ENCODE data around the gene HOMER3.
A peak's percentile ranks its signal among the peaks of the same experiment; 100 is the strongest.

HOMER3 gene

DNA sequence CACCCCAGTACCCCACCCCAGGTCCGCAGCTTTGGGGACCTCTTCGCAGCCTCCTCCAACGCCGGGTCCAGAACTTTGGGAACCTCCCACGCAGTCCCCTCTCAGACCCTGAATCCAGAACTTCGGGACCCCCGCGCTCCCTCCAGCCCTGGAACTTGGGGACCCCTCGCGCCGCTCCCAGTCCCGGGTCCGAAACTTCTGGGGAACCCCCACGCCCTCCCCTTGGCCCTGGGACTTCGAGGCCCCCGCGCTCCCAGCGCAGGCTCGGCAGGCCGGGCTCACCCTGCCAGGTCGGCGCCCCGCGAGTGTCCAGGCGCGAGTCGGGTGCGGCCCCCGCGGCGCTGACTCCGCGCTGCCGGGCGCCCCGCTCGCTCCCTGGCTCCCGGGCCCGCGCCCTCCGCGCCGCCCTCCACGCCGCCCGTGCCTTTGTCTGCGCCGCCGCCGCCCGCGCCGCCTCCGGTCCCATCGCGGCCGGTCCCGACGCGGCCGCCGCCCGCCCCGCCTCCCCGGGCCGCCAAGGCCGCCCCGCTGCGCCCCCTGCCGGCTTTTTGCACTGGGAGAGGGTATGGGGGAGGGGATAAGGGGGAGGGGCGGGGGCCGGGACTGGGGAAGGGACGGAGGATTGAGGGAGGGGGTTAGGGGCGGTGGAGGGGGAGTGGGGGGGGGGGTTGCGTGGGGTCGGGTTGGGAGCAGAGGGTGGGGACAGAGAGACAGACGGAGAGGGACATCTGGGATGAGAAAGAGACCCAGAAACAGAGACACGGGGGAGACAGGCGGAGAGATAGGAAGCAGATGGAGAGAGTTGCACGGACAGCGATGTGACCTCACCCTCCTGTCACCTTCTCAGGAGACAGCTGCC, at the start of gene HOMER3:
Gene HOMER3 (minus strand): TSS at position 449 of the 859 bp plus-strand sequence. CDS start 2,235 bp downstream, outside the sequence.
- DNase-seq = peak; percentile 78

DNA sequence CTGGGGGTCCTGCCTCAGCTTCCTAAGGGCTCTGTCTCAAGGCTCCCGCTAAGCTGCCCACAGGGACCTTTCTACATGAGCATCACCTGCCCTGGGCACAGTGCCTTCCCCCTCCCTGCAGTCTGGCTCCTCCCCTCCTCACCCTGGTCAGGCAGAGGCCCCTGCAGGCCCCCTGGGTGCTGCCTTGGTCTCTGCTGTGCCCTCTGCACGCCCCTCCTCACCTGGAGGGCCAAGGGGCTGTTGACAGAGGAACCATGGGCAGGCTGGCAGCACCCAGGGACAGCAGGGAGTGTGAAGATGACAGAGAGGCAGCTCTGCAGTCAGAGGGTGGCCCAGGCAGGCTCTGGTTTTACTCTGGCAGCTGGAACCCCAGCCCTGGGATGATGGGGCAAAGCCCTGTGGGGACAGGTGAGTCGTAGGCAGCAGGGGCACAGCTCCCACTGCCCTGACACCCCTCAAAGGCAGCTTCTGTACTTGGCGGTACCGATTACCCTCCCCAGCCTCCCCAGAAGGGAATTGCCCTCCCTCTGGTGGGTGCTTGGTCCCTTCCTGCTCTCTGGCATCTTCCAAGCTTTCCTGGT, 49.2 kb upstream of the HOMER3 start:
- DNase-seq = no peak

- no peak for DNase-seq
Observed at GRCh38 chr19:18989316-18989715, 48.3 kb upstream of the HOMER3 start.

- DNase-seq = no peak
Observed at GRCh38 chr19:18987456-18987855, 46.4 kb upstream of the HOMER3 start.

- DNase-seq = no peak
Observed at GRCh38 chr19:18985257-18985656, 44.2 kb upstream of the HOMER3 start.

DNA sequence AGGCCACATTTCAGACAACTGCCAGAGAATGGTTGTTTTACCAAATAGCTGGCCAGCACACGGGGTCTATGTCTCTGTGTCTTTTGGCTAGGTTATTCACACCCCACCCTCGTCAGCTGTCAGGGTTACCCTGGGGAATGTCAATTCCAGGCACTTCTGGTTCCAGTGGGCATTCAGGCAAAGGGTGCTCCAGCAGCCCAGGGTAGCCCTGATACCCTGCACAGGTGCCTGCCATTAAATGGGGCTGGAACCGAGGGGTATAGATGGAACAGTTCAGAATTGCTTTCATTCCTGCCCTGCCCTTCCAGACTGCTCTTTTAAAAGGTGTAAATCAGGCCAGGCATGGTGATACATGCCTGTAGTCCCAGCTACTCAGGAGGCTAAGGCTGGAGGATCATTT, 43.2 kb upstream of the HOMER3 start:
- no peak for DNase-seq

DNA sequence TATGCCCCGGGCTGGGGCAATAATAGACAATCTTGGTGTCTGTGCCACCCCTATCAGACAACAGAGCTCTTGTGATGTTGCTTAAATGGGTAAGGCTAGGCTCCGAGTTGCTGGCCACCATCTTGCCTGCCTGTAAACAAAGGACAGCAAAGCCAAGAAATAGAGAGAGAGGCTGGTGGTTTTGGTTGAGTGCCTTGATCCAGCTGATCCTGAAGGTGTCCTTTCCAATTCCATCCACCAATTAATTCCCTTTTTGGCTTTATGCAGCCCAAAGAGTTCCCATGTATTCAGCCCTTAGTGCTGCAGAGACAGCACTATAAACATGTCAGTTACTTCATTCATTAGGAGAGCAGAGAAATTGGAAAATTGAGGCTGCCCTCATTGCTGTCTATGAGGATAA, 41.7 kb upstream of the HOMER3 start:
- no peak for DNase-seq

DNA sequence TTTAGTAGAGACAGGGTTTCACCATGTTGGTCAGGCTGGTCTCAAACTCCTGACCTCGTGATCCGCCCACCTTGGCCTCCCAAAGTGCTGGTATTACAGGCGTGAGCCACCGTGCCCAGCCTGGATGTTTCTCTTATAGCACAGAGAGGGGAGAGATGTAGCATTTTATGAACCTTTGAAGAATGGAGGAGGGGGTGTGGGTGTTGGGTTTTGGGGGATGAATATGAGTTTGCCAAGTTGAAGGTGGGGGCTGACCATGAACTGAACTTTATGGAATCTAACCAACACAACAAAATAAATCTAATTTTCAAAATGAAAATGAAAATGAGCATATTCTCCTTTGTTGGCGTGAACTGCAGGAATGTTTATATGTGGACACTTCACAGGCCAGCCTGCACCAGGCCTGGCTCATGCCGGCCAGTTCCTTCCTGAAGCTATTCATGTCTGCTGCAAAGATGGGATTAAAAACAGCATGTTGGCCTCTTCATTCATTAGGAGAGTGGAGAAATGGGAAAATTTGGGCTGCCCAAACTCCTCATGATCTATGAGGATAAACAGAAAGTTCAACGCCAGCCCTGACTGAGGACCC, 39.5 kb upstream of the HOMER3 start:
- DNase-seq = no peak

GRCh38 chr19:18978616-18979015, 37.6 kb upstream of the HOMER3 start:
- DNase-seq = no peak

GRCh38 chr19:18975869-18976268, 34.9 kb upstream of the HOMER3 start:
- DNase-seq = no peak

- no peak for DNase-seq
Observed at GRCh38 chr19:18975011-18975410, 34.0 kb upstream of the HOMER3 start.

DNA sequence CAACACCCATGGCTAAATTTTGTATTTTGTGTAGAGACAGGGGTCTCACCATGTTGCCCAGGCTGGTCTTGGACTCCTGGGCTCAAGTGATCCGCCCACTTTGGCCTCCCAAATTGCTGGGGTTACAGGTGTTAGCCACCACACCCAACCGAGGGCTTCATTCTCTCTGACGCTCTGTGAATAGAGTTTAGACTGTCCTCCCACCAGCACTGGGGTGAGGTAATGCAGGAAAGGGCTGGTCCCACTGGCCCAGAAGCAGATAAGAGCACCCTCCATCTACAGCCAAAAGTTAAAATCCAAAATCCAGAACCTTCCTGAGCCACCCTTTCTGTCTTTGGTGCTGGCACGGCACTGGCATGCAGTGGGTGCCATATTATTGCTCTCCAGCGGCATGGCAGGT, 31.8 kb upstream of the HOMER3 start:
- no peak for DNase-seq

DNA sequence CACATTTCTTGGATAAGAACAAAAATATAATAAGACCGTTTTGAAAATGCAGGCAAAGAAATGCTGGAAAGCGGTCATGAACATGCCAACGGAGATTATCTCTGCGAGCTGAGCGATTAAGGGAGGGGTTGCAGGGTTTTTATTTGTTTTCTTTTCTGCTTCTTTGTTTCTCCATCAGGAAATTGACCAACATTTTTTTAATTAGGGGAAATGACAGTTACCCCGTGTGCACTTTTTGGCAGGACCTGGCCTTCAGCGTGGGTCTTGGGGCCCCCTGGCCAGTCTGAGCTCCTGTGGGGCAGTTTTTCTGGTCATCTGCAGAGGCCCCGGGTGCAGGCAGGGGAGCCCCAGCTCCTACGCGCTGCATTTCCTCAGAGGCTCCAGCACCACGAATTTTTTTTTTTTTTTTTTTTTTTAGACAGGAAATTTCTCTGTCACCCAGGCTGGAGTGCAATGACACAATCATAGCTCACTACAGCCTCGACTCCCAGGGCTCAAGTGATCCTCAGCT, 31.3 kb upstream of the HOMER3 start:
- DNase-seq = no peak

DNA sequence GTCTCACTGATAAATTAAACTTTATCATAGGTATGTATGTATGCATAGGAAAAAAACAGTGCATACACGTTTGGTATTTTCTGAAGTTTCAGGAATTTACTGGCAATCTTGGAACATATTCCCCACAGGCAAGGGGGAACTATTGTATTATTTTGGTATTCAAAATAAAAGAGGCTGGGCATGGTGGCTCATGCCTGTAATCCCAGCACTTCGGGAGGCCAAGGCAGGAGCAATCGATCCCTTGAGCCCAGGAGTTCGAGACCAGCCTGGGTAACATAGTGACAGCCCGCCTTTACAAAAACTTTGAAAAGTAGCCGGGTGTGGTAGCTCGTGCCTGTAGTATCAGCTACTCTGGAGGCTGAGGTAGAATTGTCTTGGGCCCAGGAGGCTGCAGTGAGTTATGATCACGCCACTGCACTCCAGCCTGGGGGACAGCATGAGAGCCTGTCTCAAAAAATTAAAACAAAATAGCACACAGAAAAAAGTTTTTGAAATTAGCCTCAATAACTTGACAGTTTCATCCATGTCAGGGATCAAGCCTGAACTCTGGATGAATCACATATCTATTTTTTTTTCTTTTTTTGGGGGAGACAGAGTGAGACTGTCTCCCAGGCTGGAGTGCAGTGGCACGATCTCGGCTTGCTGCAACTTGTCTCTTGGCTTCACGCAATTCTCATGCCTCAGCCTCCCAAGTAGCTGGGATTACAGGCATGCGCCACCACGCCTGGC, 29.1 kb upstream of the HOMER3 start:
- no peak for DNase-seq

- DNase-seq = no peak
Observed at GRCh38 chr19:18967358-18968146, 26.5 kb upstream of the HOMER3 start.

DNA sequence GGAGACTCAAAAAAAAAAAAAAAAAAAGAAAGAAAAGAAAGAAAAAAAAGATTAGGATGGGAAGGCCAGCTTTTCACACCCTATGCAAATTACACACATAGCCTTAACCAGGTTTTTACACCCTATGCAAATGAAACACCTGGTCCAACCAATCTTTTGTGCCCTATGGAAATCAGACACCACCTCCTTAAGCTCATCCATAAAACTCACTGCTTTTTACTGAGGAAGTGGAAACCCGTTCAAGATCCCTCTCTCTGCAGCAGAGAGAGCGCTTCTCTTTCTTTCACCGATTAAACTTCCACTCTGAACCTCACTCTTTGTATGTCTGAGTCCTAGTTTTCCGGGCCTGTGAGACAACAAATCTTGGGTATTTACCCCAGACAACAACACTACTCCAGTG, 25.3 kb upstream of the HOMER3 start:
- DNase-seq = no peak

DNA sequence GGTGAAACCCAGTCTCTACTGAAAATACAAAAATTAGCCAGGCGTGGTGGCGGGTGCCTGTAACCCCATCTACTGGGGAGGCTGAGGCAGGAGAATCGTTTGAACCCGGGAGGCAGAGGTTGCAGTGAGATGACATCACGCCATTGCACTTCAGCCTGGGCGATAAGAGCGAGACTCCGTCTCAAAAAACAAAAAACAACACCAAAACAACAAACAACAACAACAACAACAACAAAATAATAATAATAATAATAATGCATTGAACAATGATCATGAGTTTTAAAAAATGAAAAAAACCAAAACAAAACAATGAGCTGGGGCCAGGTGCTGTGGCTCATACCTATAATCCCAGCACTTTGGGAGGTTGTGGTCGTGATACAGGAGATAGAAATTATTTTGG, 23.1 kb upstream of the HOMER3 start:
- no peak for DNase-seq

DNA sequence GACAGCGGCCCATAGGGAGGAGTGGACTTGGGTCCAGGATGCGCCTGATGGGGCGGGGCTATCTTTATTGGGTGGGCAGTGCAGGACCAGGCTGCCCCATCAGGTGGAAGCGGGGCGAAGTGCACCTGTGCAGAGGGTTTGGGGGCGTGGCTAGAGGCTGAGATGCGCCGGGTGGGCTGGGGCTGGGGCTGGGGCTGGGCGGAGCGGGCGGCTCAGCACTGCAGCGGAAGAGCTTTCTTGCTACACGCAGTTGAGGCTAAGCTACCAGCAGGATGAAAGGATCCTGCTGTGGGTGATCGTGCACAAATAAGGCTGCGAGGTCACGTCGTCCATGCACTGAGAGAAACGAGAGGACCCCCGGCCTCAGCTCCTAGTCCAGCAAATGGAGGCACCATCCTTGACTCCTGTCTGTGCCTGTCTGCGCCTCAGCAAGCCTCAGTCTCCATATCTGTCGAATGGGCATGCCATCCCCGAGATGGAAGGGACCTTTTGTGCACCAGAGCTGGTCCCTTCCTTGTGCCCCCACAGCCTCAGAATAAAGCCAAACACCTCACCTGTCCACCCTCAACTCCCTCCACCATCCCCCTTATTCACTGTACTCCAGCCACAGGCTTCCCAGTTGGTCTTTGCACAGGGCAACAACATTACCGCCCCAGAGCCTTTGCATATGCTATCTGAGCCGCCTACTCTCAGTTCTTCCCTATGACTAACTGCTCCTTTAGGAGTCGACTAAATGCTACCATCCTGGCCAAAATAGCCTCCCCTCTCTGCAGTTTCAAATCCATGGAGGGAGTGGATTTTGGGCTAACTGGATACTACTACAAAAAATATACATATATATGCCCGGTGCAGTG, 21.0 kb upstream of the HOMER3 start:
- no peak for DNase-seq

- no peak for DNase-seq
Observed at GRCh38 chr19:18960370-18960769, 19.4 kb upstream of the HOMER3 start.

- no peak for DNase-seq
Observed at GRCh38 chr19:18955042-18955441, 14.0 kb upstream of the HOMER3 start.

- DNase-seq = no peak
Observed at GRCh38 chr19:18954094-18954493, 13.1 kb upstream of the HOMER3 start.

Measured in CD4-positive, alpha-beta T cell treated with Interleukin-21 for 1 hour (primary cell).